Heart left ventricle (tissue), 13 donors: ENCODE measurements around the gene NREP.

ENCODE experiments used
- POLR2A ChIP-seq, 2 donors: fragments of 450-650 bp; IDR thresholded peaks; one replicate each; pipeline ENCODE4 v1.6.1; 2017; ENCODE audit warnings: antibody characterized with exemption in 2 of 2, mild to moderate bottlenecking in 2 of 2, moderate library complexity in 2 of 2
- TF ChIP-seq, protein P1 (sequence below), 12 donors: fragments of 200-600 bp; sonication (generic) in 4 of 12; IDR thresholded peaks; one replicate each; pipeline versions ENCODE4 v1.5.0 to v1.8.0; 2018 to 2022; ENCODE audit warnings: antibody characterized with exemption in 12 of 12, mild to moderate bottlenecking in 5 of 12
- donor health status: ischemic (EF 13 %, LVEDD 7.1; RV severe dilation, severe dysfunction).
- donor health status: DM: no; HTN: yes; CAD: no.
- donor health status: DM: no; HTN: no; CAD: no.
- donor health status: ischemic (EF 25% LVEDD 6.9; RV normal size, moderate dysfunction).
- donor health status: ischemic (EF 25% LVEDD 5.7; RV mildly dilated, moderate dysfunction).
- donor health status: ischemic (EF 35%, LVEDD 5.7; RV mildly dilated, moderate dysfunction).
- donor health status: nonischemic (EF 11% LVEDD 7.7; RV severe dilation, severe dysfunction).
- donor health status: DM: yes; HTN: yes; CAD: no.
- donor health status: PGD.
- donor health status: ischemic (EF 29% LVEDD 5.4; RV normal size, mild dysfunction).
- donor health status: nonischemic (EF 23%, LVEDD 6.1; RV moderate dilation, normal function).

DNA sequence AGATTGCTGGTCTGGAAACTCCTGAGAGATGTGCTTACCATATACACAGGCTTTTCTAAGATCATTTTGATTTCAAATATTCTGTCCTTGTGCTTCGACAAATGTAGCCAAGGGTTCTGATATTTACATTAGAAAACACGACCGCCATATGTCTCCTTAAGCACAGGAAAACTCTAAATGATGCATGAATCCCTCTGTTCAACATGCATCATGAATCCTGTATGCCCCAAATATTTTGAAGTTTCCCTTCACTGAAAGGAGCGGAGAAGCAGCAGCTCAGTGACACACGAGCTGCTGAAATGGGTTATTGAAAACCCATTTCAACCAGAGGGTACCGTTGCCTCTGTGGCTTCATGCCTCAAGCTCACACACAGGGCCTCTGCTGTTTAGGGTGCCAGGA is 74.4 kb downstream of the NREP start:
- TF ChIP-seq, protein P1, sequence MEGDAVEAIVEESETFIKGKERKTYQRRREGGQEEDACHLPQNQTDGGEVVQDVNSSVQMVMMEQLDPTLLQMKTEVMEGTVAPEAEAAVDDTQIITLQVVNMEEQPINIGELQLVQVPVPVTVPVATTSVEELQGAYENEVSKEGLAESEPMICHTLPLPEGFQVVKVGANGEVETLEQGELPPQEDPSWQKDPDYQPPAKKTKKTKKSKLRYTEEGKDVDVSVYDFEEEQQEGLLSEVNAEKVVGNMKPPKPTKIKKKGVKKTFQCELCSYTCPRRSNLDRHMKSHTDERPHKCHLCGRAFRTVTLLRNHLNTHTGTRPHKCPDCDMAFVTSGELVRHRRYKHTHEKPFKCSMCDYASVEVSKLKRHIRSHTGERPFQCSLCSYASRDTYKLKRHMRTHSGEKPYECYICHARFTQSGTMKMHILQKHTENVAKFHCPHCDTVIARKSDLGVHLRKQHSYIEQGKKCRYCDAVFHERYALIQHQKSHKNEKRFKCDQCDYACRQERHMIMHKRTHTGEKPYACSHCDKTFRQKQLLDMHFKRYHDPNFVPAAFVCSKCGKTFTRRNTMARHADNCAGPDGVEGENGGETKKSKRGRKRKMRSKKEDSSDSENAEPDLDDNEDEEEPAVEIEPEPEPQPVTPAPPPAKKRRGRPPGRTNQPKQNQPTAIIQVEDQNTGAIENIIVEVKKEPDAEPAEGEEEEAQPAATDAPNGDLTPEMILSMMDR (IDR thresholded peaks at IDR 0.05), result no peak
- TF ChIP-seq POLR2A (IDR thresholded peaks at IDR 0.05), result no peak
